CD4-positive, alpha-beta T cell treated with Interleukin-4 for 1 hour (primary cell): ENCODE measurements around the gene HBE1.
"Not testable (repeated sequence)": the region's sequence is repeated elsewhere in the genome, so short reads cannot be mapped to it uniquely, and the experiment has no call there.

Experiments used
- DNase-seq, 2 donors: peaks; one replicate each; pipeline ENCODE4 v3.0.0-alpha.2; 2020 to 2022

The HBE1 gene

DNA sequence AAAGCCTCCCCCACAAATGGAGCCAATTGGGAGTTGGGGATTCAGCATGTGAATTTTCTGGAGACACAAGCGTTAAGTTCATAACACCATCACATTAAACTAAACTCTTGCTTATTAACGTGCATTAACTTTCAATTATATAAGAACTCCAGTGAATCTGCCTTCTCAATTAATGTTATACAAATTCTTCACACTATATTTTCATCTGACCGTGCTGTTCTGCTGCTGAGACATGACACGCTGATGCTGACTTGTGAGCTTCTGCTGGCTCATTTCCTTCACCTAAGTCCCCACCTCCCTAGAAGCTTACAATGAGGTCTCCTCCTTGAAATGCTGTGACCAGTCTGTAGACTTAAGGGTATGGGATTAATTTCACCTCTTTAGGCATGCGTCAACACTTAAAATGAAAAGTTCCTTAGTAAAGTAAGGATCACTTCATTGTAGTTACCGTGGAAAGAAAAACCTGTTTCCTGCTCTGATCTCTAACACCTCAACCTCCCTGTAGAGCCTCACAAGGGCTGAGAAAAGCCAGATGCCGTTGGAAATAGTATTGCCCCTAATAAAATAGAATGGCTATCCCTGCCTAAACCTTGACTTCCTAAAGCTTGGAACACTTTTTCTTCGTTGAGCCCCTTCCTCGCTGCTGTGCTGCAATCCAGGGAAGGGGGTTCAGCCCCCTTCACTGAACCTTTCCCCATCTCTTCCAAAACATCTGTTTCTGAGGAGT lies 17.4 kb downstream of the HBE1 start:
- no peak for DNase-seq

DNA sequence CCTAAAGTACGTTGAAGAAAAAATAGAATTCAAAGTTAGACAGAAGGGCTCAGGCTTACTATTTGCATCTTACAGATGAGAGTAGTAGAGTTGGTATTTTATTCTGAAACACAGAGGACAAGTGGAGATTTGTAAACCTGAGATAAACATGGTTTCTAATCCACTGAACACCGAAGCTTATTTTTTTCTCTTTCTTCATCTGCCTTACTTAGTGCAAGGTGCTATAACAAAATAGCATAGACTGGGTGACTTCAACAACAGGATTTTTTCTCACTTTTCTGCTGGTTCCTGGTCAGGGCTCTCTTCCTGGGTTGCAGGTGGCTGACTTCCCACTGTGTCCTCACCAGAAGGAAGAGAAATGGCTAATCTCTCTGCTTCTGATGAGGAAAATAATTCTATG lies 18.0 kb downstream of the HBE1 start:
- no peak for DNase-seq

- no peak for DNase-seq
These were observed 19.1 kb downstream of the HBE1 start for GRCh38 chr11:5250543-5251204.

- DNase-seq, result not testable (repeated sequence)
These were observed 19.8 kb downstream of the HBE1 start, which contains the start of gene HBG1 for GRCh38 chr11:5249807-5250396. Gene HBG1, minus strand, starts transcription at chr11:5249857. Its CDS starts 53 bp downstream, at chr11:5249804.

DNA sequence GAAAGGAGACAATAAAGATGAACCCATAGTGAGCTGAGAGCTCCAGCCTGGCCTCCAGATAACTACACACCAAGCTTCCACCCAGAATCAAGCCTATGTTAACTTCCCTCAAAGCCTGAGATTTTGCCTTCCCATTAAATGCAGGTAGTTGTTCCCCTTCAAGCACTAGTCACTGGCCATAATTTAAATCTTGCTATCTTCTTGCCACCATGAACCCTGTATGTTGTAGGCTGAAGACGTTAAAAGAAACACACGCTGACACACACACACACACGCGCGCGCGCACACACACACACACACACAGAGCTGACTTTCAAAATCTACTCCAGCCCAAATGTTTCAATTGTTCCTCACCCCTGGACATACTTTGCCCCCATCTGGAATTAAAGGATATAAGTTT lies 21.2 kb downstream of the HBE1 start:
- not testable (repeated sequence) for DNase-seq

DNA sequence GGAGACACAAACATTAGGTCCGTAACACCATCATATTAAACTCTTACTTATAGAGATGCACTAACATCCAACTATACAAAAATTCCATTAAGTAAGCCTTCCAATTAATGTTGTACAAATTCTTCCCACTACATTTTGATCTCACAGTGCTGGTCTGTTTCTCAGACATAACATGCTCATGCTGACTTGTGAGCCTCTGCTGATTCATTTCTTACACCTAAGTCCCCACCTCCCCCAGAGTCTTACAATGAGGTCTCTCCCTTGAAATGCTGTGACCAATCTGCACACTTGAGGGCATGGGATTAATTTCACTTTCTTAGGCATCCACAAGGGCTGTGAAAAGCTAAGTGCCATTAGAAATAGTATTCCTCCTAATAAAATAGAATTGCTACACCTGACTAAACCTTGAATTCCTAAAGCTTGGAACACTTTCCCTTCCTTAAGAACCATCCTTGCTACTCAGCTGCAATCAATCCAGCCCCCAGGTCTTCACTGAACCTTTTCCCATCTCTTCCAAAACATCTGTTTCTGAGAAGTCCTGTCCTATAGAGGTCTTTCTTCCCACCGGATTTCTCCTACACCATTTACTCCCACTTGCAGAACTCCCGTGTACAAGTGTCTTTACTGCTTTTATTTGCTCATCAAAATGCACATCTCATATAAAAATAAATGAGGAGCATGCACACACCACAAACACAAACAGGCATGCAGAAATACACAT lies 22.1 kb downstream of the HBE1 start:
- DNase-seq, result no peak

DNA sequence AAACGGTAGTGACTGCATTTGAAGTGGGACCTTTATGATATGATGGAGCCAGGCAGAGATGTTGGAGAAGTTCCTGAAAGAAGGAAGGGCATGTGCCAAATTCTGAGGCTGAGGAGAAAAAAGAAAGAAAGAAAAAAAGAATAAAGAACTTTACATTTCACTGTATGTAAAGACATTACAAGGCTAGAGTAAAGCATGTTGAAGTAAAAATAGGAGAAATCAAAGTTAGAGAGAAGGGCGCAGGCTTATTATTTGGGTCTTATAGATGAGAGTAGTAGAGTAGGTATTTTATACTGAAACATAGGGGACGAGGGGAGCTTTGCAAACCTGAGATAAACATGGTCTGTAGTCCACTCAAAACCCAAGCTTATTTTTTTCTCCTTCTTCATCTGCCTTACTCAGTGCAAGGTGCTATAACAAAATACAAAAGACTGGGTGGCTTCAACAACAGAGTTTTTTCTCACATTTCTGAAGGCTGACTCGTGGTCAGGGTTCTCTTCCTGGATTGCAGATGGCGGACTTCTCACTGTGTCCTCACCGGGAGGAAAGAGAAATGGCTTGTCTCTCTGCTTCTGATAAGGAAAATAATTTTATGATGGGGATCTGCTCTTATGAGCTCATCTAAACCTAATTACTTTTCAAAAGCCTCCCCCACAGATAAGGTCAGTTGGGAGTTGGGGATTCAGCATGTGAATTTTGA lies 22.8 kb downstream of the HBE1 start:
- no peak for DNase-seq

- no peak for DNase-seq
These were observed 24.6 kb downstream of the HBE1 start for GRCh38 chr11:5245155-5245554.

GRCh38 chr11:5243816-5244180 lies 25.9 kb downstream of the HBE1 start:
- DNase-seq, result no peak

DNA sequence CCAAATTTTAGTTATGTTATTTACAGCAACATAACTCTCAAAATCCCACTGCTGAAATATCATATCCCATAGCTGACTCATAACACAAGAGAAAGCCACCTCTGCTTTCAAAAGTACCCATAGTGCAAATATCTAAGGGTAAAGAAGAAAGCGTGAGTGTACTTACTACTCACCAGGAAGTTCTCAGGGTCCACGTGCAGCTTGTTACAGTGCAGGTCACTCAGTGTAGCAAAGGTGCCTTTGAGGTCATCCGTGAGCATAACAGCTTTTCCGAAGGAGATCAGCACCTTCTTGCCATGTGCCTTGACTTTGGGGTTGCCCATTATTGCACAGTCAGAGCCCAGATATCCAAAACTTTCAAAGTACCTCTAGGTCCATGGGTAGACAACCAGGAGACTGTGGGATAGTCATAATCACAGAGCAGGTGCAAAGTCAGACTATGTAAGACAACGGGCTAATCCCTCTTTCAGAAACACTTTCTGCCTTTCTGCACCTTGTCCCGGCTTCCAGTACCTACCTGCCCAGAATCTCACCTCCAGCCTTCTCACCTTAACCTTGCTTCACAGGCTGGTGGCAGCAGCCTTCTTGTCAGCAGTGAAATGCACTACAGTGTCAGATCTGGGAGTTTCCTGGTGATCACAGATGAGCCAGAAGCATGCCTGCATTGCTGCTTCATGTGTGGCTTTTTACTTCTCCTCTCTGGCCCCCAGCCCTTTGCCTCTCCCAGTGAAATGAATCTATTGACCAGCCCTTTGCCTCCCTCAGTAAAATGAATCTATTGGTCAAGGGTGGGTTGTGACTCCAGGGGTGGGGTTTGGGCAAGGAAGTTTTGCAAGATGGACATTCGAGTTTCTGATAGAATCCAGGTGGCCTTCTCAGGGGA lies 26.6 kb downstream of the HBE1 start:
- DNase-seq, result no peak

DNA sequence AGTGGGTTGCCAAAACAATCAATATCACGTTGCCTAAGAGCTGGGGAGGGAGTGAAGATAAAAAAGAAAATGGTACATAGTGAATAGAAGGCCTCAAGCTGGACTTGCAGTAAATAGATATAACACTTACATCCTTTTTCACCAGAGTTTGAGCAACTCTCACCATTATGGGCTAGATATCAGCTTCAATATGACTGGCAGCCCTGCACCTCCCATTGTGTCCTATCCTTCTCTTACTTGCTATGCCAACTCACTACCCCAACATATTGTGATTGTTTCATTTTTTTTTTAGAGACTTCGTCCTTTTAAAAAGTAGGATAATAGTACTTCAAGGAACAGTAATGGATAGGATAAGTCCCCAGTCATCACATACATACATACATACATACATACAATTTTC lies 27.5 kb downstream of the HBE1 start:
- DNase-seq, result no peak

- DNase-seq, result no peak
These were observed 28.3 kb downstream of the HBE1 start for GRCh38 chr11:5241458-5241857.

DNA sequence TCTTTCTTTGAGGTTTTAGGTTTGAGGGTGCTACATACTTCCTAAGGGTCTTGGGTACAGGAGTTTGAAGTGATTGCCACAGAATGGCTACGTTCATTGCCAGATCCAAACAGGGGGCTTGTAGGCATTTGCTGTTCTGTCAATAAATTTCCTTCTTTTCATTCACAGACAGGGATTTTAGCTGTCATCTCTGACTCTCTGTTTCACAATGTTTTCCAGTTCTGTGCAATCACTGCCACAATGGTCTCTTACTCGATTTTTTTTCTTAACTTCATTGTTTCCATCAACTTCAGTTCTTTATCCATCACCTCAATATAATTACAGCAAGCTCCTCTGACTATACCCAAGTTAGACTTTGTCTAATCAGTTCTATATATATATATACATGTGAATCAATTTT lies 29.3 kb downstream of the HBE1 start:
- DNase-seq, result no peak

DNA sequence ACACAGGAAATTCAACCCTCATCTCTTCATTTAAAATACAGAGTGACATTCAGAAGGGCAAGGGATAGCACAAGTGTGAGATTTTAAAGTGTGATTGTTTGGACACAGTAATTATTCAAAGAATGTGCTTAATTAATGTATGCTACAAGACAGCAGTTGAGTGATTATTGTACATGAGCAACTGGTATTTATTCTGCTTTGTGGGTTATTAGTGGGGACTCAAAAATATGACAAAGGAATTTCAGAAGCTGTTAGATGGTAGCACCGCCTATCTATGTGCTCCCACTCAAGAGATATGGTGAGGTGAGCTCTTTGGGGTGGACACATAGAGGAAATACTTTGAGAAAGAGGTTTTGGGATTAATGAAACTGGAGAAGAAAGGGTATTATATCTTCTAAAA lies 29.7 kb downstream of the HBE1 start:
- DNase-seq, result no peak

DNA sequence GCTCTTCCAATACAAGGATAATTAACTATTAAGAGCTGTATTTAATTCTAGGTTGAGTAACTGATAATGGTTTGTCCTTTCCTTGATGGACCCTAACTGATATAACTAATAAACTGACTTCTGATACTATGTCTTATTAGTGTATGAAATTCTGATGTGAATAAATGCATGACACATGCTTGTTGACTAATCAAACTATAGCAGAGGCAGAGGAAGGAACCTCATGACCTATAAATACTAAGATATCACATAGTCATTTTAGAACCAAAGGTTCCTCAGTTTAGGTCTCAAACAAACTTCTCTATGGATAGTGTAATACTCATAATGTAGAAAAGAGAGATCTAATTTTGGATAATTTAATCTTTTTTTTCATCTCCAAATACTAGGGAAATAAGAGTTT lies 30.7 kb downstream of the HBE1 start:
- DNase-seq, result no peak

DNA sequence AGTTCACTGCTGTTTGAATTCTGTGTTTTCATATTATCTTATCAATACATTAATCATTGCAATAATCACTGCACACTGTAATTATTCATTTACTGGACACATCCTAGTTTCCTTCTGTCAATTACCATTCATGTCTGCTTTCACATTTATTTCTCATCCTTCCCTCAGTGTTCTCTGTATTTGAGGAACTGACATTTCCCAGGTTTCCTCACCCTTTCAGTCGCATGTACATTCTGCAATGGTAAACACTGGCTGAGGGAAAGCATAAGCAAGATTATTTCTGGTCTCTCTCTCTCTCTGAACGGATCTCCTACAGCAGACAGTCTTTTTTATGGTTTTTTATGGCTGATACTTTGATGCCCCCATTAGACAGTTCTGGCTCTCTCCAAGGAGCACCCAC lies 31.3 kb downstream of the HBE1 start:
- DNase-seq, result no peak

DNA sequence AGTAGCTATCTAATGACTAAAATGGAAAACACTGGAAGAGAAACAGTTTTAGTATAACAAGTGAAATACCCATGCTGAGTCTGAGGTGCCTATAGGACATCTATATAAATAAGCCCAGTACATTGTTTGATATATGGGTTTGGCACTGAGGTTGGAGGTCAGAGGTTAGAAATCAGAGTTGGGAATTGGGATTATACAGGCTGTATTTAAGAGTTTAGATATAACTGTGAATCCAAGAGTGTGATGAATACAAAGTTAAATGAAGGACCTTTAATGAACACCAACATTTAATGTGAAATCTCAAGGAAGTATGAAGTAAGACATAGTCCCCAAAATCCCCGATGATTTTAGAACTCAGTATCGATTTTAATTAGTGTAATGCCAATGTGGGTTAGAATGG lies 32.3 kb downstream of the HBE1 start:
- DNase-seq, result no peak

- DNase-seq, result no peak
These were observed 34.2 kb downstream of the HBE1 start for GRCh38 chr11:5235364-5236095.

DNA sequence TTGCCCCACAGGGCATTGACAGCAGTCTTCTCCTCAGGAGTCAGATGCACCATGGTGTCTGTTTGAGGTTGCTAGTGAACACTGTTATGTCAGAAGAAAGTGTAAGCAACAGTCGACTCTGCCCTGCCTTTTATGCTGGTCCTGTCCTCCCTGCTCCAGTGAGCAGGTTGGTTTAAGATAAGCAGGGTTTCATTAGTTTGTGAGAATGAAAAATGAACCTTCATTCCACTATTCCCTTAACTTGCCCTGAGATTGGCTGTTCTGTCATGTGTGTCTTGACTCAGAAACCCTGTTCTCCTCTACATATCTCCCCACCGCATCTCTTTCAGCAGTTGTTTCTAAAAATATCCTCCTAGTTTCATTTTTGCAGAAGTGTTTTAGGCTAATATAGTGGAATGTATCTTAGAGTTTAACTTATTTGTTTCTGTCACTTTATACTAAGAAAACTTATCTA lies 35.3 kb downstream of the HBE1 start, which contains the start of gene HBD:
Gene HBD, minus strand, starts transcription at position 103 of the 454 bp plus-strand sequence. Its CDS starts 50 bp downstream, at position 53.
- no peak for DNase-seq

- DNase-seq, result no peak
These were observed 36.4 kb downstream of the HBE1 start for GRCh38 chr11:5233307-5233706.

DNA sequence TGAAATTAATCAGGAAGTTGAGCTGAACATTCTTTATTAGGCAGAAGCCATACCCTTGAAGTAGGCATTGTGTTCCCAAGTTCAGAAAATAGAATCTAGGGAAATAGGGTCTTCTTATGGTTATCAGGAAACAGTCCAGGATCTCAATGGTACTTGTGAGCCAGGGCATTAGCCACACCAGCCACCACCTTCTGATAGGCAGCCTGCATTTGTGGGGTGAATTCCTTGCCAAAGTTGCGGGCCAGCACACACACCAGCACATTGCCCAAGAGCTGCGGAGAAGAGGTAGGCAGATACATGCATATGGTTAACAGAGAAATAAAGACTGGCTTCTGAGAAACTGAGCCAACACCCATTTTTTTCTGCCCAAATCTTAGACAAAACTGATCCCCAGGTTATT lies 36.9 kb downstream of the HBE1 start:
- no peak for DNase-seq
